Body of pancreas (tissue), 4 donors: ENCODE results near the gene TMEM222. TPM values are rescaled to one million over a fixed set of nuclear protein-coding genes. Genes with fewer than 3 reads are reported as not detected.

ENCODE experiments used
- ATAC-seq: fragments of 150-250 bp; one replicate; pipeline ENCODE4 v1.9.1; 2016
- DNase-seq, 4 donors: peaks; one replicate each; pipeline ENCODE4 v3.0.0-alpha.2; 2019
- H3K27ac ChIP-seq, 4 donors: fragments of 200-600 bp; sonication (generic); 1 replicate in 3 of 4; 2 replicates in 1 of 4; pipeline versions ENCODE4 v1.5.1 to v1.6.1; 2016 to 2019; ENCODE audit warnings: mild to moderate bottlenecking in 1 of 4, mixed read lengths in 1 of 4, moderate library complexity in 1 of 4
- H3K27me3 ChIP-seq, 2 donors: fragments of 200-600 bp; sonication (generic); one replicate each; pipeline ENCODE4 v1.6.0; 2016; ENCODE audit warnings: mild to moderate bottlenecking in 1 of 2
- H3K36me3 ChIP-seq, 2 donors: fragments of 200-600 bp; sonication (generic); replicated peaks in 1 of 2; 2 replicates each; pipeline ENCODE4 v1.5.1; 2016; ENCODE audit warnings: low read depth in 2 of 2; ENCODE audit not compliant: insufficient read depth in 1 of 2
- H3K4me1 ChIP-seq: fragments of 200-600 bp; sonication (generic); one replicate; pipeline ENCODE4 v1.6.0; 2016
- H3K4me3 ChIP-seq, 2 donors: fragments of 200-600 bp; sonication (generic); 1 replicate in 1 of 2; 2 replicates in 1 of 2; pipeline ENCODE4 v1.5.1; 2016 to 2019
- H3K9me3 ChIP-seq, 3 donors: fragments of 200-600 bp; sonication (generic); 1 replicate in 2 of 3; 2 replicates in 1 of 3; pipeline ENCODE4 v1.5.1; 2016
- POLR2A ChIP-seq, 3 donors: fragments of 450-650 bp; IDR thresholded peaks; one replicate each; pipeline ENCODE4 v1.6.1; 2016; ENCODE audit warnings: antibody characterized with exemption in 3 of 3, mild to moderate bottlenecking in 2 of 3
- WGBS, 2 donors: methylation state at CpG; one replicate each; pipeline ENCODE4 v1.1.5; 2017; 5-methylcytosine and 5-hydroxymethylcytosine counted together
- intact Hi-C: fragments of 100-400 bp; cut with DNase I; formaldehyde crosslinking; loops from one replicate; pipeline ENCODE4 v1.15.1; 2023
- total RNA-seq, 2 donors: library from RNA; depleted of rRNA; stranded (reverse); fragments of >200 nt; gene quantifications; one replicate each; pipeline ENCODE4 v1.1.0, GENCODE V29; 2016
- TF ChIP-seq, protein P1 (sequence below), 7 experiments: fragments of 450-650 bp in 4 of 7; fragments of 200-600 bp in 3 of 7; sonication (generic) in 3 of 7; IDR thresholded peaks; one replicate each; pipeline ENCODE4 v1.5.1; 2016 to 2019; ENCODE audit warnings: antibody characterized with exemption in 7 of 7

The TMEM222 gene
- total RNA-seq, 2 donors from 2014 or later: 8.6 to 20.0 TPM

DNA sequence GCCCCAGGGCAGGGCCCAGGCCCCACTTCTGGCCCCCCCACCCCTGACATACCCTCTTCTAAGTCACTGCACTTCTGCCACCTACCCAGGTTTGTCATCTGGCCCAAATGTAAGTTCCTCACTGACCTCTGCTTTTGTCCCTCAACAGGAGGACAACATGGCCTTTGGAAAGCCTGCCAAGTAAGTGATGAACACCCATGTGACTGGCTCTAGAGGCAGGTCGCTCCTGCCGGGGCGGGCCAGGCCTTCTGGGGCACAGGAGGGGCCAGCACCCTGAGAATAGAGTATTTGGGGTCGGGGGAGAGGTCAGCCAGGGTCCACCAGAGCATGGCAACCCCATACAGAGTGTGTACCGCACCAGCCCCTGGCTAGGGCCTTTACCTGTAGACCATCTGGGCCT, 10.0 kb downstream of the TMEM222 start:
- peaks cover 0 to 21% of the 10 kb centered on the region in 2 donors for H3K36me3 ChIP-seq

DNA sequence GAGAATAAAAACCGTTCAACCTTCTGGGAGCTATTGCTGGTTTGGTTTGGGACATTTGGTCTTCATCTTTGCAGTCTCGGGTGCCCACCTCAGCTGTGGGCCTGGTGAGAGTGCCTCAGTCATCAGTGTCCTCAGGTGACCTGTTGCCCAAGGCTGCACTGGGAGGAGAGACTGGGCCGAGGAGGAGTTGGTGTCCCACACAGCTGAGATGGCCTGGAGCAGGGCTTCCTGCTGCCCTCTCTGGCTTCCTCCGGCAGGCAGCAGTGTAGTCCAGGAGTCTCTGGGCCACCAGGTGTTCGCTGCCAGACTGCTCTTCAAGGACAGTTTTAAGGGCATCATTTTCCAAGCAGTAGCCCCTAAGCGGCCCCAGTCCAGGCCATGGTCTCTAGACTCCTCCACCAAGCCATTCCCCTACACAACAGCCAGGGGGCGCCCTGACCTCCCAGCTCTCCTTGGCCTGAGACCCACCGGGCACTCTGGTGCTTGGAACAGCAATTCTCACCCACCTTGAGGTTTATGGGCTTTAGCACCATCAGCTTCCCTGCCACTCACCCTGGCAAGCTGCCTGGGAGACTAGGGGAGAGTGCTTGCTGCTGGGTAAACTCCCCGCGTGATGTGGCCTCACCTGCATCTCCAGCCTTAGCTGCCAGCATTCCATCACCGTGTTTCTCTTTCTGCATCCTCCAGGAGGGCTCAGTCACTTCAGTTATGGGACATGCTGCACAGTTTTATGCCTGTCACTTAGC, 10.7 kb downstream of the TMEM222 start:
- Histone ChIP-seq H3K27me3 (no peaks in the 10 kb centered on the region), H3K27ac (no peak overlapping the region), H3K9me3 (no peaks in the 10 kb centered on the region), H3K36me3 (peaks cover 0 to 21% of the 10 kb centered on the region in 2 donors), H3K4me3 (no peak overlapping the region), H3K4me1 (no peaks in the 10 kb centered on the region)
- DNase-seq (peak; percentile 40 to 59 (median 48)), ATAC-seq (peak; percentile 60)
- 54 to 58% methylated on average over 11 of the region's 11 CpGs for WGBS, 2 donors
- TF ChIP-seq, protein P1, sequence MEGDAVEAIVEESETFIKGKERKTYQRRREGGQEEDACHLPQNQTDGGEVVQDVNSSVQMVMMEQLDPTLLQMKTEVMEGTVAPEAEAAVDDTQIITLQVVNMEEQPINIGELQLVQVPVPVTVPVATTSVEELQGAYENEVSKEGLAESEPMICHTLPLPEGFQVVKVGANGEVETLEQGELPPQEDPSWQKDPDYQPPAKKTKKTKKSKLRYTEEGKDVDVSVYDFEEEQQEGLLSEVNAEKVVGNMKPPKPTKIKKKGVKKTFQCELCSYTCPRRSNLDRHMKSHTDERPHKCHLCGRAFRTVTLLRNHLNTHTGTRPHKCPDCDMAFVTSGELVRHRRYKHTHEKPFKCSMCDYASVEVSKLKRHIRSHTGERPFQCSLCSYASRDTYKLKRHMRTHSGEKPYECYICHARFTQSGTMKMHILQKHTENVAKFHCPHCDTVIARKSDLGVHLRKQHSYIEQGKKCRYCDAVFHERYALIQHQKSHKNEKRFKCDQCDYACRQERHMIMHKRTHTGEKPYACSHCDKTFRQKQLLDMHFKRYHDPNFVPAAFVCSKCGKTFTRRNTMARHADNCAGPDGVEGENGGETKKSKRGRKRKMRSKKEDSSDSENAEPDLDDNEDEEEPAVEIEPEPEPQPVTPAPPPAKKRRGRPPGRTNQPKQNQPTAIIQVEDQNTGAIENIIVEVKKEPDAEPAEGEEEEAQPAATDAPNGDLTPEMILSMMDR (IDR thresholded peaks at IDR 0.05): peak; percentile 53 to 80 (median 73)
- TF ChIP-seq POLR2A (IDR thresholded peaks at IDR 0.05): no peak
- intact Hi-C loops: no loop called here

More for the DNA sequence above, 10.0 kb downstream of the TMEM222 start:
- Histone ChIP-seq H3K27ac (no peak overlapping the region), H3K27me3 (no peaks in the 10 kb centered on the region), H3K9me3 (no peaks in the 10 kb centered on the region), H3K4me3 (no peak overlapping the region), H3K4me1 (no peaks in the 10 kb centered on the region)
- ATAC-seq: no peak
- 84% methylated on average over 5 of the region's 5 CpGs; no CpG with 5 or more reads in 1 of the 2 donors for WGBS, 2 donors
- intact Hi-C loops: no loop called here
- TF ChIP-seq, protein P1 (IDR thresholded peaks at IDR 0.05): no peak
- no peak for TF ChIP-seq POLR2A (IDR thresholded peaks at IDR 0.05)
- DNase-seq: no peak

DNA sequence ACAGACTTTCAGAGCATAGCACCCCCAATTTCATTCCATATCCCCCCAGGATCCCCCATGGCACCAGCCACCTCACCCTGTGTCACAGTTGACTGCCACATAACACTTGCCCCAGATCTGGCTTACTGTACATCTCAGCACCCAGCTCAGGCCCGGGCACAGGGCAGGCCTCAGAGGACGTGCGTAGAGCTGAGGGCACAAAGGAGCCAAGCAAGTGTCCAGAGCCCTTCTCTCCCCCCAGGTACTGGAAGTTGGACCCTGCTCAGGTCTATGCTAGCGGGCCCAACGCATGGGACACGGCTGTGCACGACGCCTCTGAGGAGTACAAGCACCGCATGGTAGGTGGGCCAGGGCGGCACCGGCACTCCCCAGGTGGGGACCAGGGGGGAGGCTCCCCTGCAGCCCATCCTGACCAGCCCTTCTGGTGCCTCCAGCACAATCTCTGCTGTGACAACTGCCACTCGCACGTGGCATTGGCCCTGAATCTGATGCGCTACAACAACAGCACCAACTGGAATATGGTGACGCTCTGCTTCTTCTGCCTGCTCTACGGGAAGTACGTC, 11.8 kb downstream of the TMEM222 start:
- peaks cover 0 to 21% of the 10 kb centered on the region in 2 donors for H3K36me3 ChIP-seq
- no peak overlapping the region for H3K27ac ChIP-seq
- no peak for TF ChIP-seq POLR2A (IDR thresholded peaks at IDR 0.05)
- TF ChIP-seq, protein P1 (IDR thresholded peaks at IDR 0.05): no peak
- no peak overlapping the region for H3K4me3 ChIP-seq
- DNase-seq (no peak), ATAC-seq (no peak)
- H3K4me1 ChIP-seq: no peaks in the 10 kb centered on the region
- no peaks in the 10 kb centered on the region for H3K9me3 ChIP-seq
- intact Hi-C loops: no loop called here
- WGBS, 2 donors: 87 to 100% methylated on average over 1 to 17 of the region's 17 CpGs
- H3K27me3 ChIP-seq: no peaks in the 10 kb centered on the region

DNA sequence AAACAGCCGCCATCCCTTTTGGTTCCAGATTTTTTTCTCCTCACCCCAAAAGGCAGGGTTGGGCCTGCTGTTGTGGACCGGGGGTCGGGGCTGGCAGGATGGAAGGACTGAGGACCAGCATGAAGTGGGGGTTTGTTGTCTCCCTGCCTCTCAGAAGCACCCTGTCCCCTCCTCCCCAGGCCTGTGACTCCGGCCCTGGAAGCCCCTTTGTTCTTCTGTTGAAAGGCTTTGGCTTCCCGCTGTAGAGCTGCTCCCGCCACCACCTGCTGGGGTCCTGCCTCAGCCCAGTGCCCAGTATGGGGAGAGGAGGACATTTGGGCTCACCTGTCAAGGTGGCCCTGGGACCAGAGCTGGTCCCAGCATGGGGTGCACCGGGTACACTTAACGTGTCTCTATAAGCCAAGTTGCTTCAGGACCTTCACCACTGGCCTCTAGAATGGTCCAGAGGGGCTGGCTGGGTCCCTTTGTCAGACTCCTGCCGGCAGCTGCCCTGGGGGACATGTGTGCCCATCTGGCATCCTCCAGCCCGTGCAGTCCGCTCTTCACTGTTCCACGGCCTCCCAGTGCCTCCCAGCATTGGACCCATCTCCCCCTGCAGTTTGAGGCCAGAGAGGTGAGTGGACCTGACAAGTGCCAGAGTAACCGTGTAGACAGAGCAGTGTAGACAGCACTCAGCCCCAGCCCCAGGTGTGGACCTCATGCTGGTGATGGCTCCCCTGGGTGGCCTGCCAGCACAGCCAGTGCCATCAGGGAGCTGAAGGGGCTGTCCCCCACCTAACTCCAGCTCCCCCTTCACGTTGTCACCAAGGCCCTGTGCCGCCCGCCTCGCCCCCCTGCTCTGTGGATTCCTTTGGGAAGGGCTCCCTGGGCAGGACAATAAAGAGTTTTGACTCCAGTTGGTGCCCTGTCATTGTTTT, 13.8 kb downstream of the TMEM222 start:
- Histone ChIP-seq H3K4me3 (no peak overlapping the region), H3K4me1 (peaks cover 2% of the 10 kb centered on the region), H3K9me3 (no peaks in the 10 kb centered on the region), H3K27ac (no peak overlapping the region), H3K36me3 (peaks cover 0 to 21% of the 10 kb centered on the region in 2 donors), H3K27me3 (no peaks in the 10 kb centered on the region)
- intact Hi-C loops: no loop called here
- DNase-seq: no peak
- TF ChIP-seq, protein P1 (IDR thresholded peaks at IDR 0.05): no peak
- no peak for TF ChIP-seq POLR2A (IDR thresholded peaks at IDR 0.05)
- WGBS, 2 donors: 88 to 94% methylated on average over 15 of the region's 17 CpGs
- no peak for ATAC-seq
